Measurements from ENCODE around the gene BCLAF1. TPM values are rescaled to one million over a fixed set of nuclear protein-coding genes. Genes with fewer than 3 reads are reported as not detected.

Gene BCLAF1
- total and polyA plus RNA-seq, 2 donors (not counting 1 experiment from before 2014, with no cell fraction given): 39.3 to 268 TPM

- H3K27ac Mint-ChIP-seq: no peak overlapping the region
- no peak overlapping the region for H2AFZ ChIP-seq (ENCODE audit: insufficient read depth, low read depth, low read length, poor library complexity, severe bottlenecking)
- H3K27ac ChIP-seq (ENCODE audit: low read length in 2 of 2): no peak overlapping the region
- no peak overlapping the region for H3K4me2 ChIP-seq (replicated peaks; ENCODE audit: low read depth, low read length, poor library complexity, severe bottlenecking)
- H4K20me1 ChIP-seq (ENCODE audit: control insufficient read depth, insufficient read depth, low read length, poor library complexity, severe bottlenecking): no peaks in the 10 kb centered on the region
- peaks cover 11% of the 10 kb centered on the region for H3K27me3 Mint-ChIP-seq
- H3K79me2 ChIP-seq (ENCODE audit: control insufficient read depth, insufficient read depth, low read length): no peaks in the 10 kb centered on the region
- H3K9me3 ChIP-seq (ENCODE audit: control extremely low read depth in 1 of 3, control insufficient read depth in 2 of 3, insufficient read depth in 1 of 3, low read length in 2 of 3): no peaks in the 10 kb centered on the region
- ChIA-PET POLR2A (no interaction called here), CTCF (interaction anchor here (0.6 to 3.7 kb wide), 5 partner anchors 25 to 810 kb away, joined by 3 to 18 read pairs (median 4); no protein-coding TSS in a partner anchor)
- no peaks in the 10 kb centered on the region for H3K9me3 Mint-ChIP-seq (ENCODE audit: insufficient read depth)
- H3K27me3 ChIP-seq (replicated peaks in 1 of 4; ENCODE audit: control extremely low read depth in 1 of 4, control insufficient read depth in 3 of 4, insufficient read depth in 4 of 4, low read length in 3 of 4): no peaks in the 10 kb centered on the region
- ATAC-seq (ENCODE audit: low read depth) (no peak), DNase-seq (no peak)
- no peak overlapping the region for H3K4me3 Mint-ChIP-seq
- TF ChIP-seq EZH2 (IDR thresholded peaks at IDR 0.05; ENCODE audit: borderline replicate concordance, insufficient read depth, low read depth, low read length, poor library complexity, severe bottlenecking) (no peak), CTCF (IDR thresholded peaks at IDR 0.05) (no peak)
- WGBS (ENCODE audit: insufficient coverage): 100% methylated on average over 2 of the region's 4 CpGs
- intact Hi-C loops (cut with micrococcal nuclease): no loop called here
- H3K4me3 ChIP-seq (ENCODE audit: control extremely low read depth in 1 of 5, extremely low read depth in 1 of 5, insufficient read depth in 1 of 5, low read depth in 2 of 5, low read length in 4 of 5): no peak overlapping the region
- H3K4me1 Mint-ChIP-seq: no peaks in the 10 kb centered on the region
- H3K36me3 ChIP-seq (replicated peaks in 1 of 2; ENCODE audit: control extremely low read depth in 1 of 2, control insufficient read depth in 1 of 2, extremely low read depth in 1 of 2, insufficient read depth in 2 of 2, low read length in 1 of 2): no peaks in the 10 kb centered on the region
- H3K9ac ChIP-seq (ENCODE audit: low read length): no peak overlapping the region
- H3K4me1 ChIP-seq (ENCODE audit: control insufficient read depth in 2 of 2, insufficient read depth in 2 of 2, low read length in 2 of 2): no peaks in the 10 kb centered on the region
Observed at GRCh38 chr6:136315594-136315993, 25.9 kb upstream of the BCLAF1 start.

- DNase-seq (no peak), ATAC-seq (ENCODE audit: low read depth) (no peak)
- POLR2A ChIA-PET: no interaction called here
- intact Hi-C loops (cut with micrococcal nuclease): no loop called here
- Histone ChIP-seq H3K4me2 (replicated peaks; ENCODE audit: low read depth, low read length, poor library complexity, severe bottlenecking) (no peak overlapping the region), H4K20me1 (ENCODE audit: control insufficient read depth, insufficient read depth, low read length, poor library complexity, severe bottlenecking) (no peaks in the 10 kb centered on the region), H3K9ac (ENCODE audit: low read length) (no peak overlapping the region), H3K4me1 (ENCODE audit: control insufficient read depth in 2 of 2, insufficient read depth in 2 of 2, low read length in 2 of 2) (no peaks in the 10 kb centered on the region), H3K27me3 (replicated peaks in 1 of 4; ENCODE audit: control extremely low read depth in 1 of 4, control insufficient read depth in 3 of 4, insufficient read depth in 4 of 4, low read length in 3 of 4) (no peaks in the 10 kb centered on the region), H2AFZ (ENCODE audit: insufficient read depth, low read depth, low read length, poor library complexity, severe bottlenecking) (no peak overlapping the region), H3K27ac (ENCODE audit: low read length in 2 of 2) (no peak overlapping the region), H3K36me3 (replicated peaks in 1 of 2; ENCODE audit: control extremely low read depth in 1 of 2, control insufficient read depth in 1 of 2, extremely low read depth in 1 of 2, insufficient read depth in 2 of 2, low read length in 1 of 2) (no peaks in the 10 kb centered on the region), H3K9me3 (ENCODE audit: control extremely low read depth in 1 of 3, control insufficient read depth in 2 of 3, insufficient read depth in 1 of 3, low read length in 2 of 3) (no peaks in the 10 kb centered on the region), H3K79me2 (ENCODE audit: control insufficient read depth, insufficient read depth, low read length) (no peaks in the 10 kb centered on the region), H3K4me3 (ENCODE audit: control extremely low read depth in 1 of 5, extremely low read depth in 1 of 5, insufficient read depth in 1 of 5, low read depth in 2 of 5, low read length in 4 of 5) (no peak overlapping the region)
- CTCF ChIA-PET: no interaction called here
- peaks cover 9% of the 10 kb centered on the region for H3K27me3 Mint-ChIP-seq
- no peak overlapping the region for H3K27ac Mint-ChIP-seq
- no peaks in the 10 kb centered on the region for H3K9me3 Mint-ChIP-seq (ENCODE audit: insufficient read depth)
- no peak for TF ChIP-seq CTCF (IDR thresholded peaks at IDR 0.05)
- TF ChIP-seq EZH2 (IDR thresholded peaks at IDR 0.05; ENCODE audit: borderline replicate concordance, insufficient read depth, low read depth, low read length, poor library complexity, severe bottlenecking): no peak
- no peaks in the 10 kb centered on the region for H3K4me1 Mint-ChIP-seq
- WGBS (ENCODE audit: insufficient coverage): no CpG with 5 or more reads among the region's 3 CpGs
- H3K4me3 Mint-ChIP-seq: no peak overlapping the region
Observed at GRCh38 chr6:136312975-136313374, 23.3 kb upstream of the BCLAF1 start.
